Lung (tissue), 12 donors: ENCODE results near the gene DOC2B. TPM values are rescaled to one million over a fixed set of nuclear protein-coding genes. Genes with fewer than 3 reads are reported as not detected.

Experiments
- ATAC-seq: fragments of 200-7000 bp; cut with Tn5 transposase; one replicate; pipeline ENCODE4 v1.9.1; 2020; ENCODE audit warnings: moderate number of reproducible peaks; ENCODE audit not compliant: insufficient read depth, low FRiP score
- DNase-seq, 3 donors: peaks; one replicate each; pipeline ENCODE4 v3.0.0-alpha.2; 2013 to 2017
- H3K27ac ChIP-seq, 2 donors: one replicate each; pipeline ENCODE4 v1.5.1; 2013; ENCODE audit warnings: mild to moderate bottlenecking in 2 of 2, moderate library complexity in 2 of 2, control low read depth in 1 of 2, inconsistent platforms in 1 of 2, low read depth in 1 of 2, low read length in 1 of 2
- H3K27me3 ChIP-seq, 3 donors: one replicate each; pipeline ENCODE4 v1.5.1; 2013; ENCODE audit warnings: low read length in 2 of 3; ENCODE audit not compliant: control insufficient read depth in 3 of 3, insufficient read depth in 3 of 3
- H3K36me3 ChIP-seq, 4 donors: one replicate each; pipeline ENCODE4 v1.5.1; 2013; ENCODE audit warnings: low read length in 4 of 4, mild to moderate bottlenecking in 1 of 4, moderate library complexity in 1 of 4; ENCODE audit not compliant: control insufficient read depth in 4 of 4, insufficient read depth in 4 of 4
- H3K4me1 ChIP-seq, 5 donors: one replicate each; pipeline ENCODE4 v1.5.1; 2013; ENCODE audit warnings: low read length in 5 of 5, mild to moderate bottlenecking in 2 of 5, moderate library complexity in 1 of 5; ENCODE audit not compliant: control insufficient read depth in 5 of 5, insufficient read depth in 5 of 5
- H3K4me3 ChIP-seq: one replicate; pipeline ENCODE4 v1.5.1; 2013; ENCODE audit warnings: mild to moderate bottlenecking, control low read depth, moderate library complexity
- H3K9ac ChIP-seq, 2 donors: one replicate each; pipeline ENCODE4 v1.5.1; 2013; ENCODE audit warnings: low read length in 2 of 2, control low read depth in 1 of 2; ENCODE audit not compliant: insufficient read depth in 1 of 2
- H3K9me3 ChIP-seq, 4 donors: one replicate each; pipeline ENCODE4 v1.5.1; 2013; ENCODE audit warnings: low read length in 3 of 4, mild to moderate bottlenecking in 1 of 4, moderate library complexity in 1 of 4; ENCODE audit not compliant: control insufficient read depth in 4 of 4, insufficient read depth in 3 of 4
- WGBS, 2 donors: extraction: QIAGEN DNeasy Blood & Tissue Kit; methylation state at CpG; one replicate each; pipeline ENCODE4 v1.1.7; 2013; 5-methylcytosine and 5-hydroxymethylcytosine counted together
- polyA plus RNA-seq, 2 donors: library from polyadenylated mRNA; stranded (reverse); fragments of 200-250 nt; gene quantifications; one replicate each; pipeline ENCODE4 v1.2.1, GENCODE V29; 2013
- total RNA-seq, 2 donors: library from RNA; depleted of rRNA in 1 of 2; stranded (reverse); fragments of >200 nt in 1 of 2; gene quantifications; one replicate each; pipeline ENCODE4 v1.2.1, GENCODE V29; 2014 to 2021
- TF ChIP-seq, protein P1 (sequence below): IDR thresholded peaks from 2 replicates; pipeline ENCODE4 v1.5.1; 2012; ENCODE audit warnings: mild to moderate bottlenecking; ENCODE audit errors: control extremely low read depth, extremely low read depth
- donor health status: control.
- donor health status: control.
- donor health status: Bipolar disorder and iron deficiency.
- donor health status: healthy.
- donor health status: DM: yes; HTN: yes; CAD: no.

Gene DOC2B
- total and polyA plus RNA-seq, 4 donors, result 3.0 to 7.5 (median 5.3) TPM

- peaks cover 0 to 5% (median 0%) of the 10 kb centered on the region in 3 donors for H3K27me3 ChIP-seq
- H3K4me3 ChIP-seq, result no peak overlapping the region
- WGBS, 2 donors, result 94% methylated on average over 8 of the region's 8 CpGs
- DNase-seq, result no peak
- TF ChIP-seq, protein P1, sequence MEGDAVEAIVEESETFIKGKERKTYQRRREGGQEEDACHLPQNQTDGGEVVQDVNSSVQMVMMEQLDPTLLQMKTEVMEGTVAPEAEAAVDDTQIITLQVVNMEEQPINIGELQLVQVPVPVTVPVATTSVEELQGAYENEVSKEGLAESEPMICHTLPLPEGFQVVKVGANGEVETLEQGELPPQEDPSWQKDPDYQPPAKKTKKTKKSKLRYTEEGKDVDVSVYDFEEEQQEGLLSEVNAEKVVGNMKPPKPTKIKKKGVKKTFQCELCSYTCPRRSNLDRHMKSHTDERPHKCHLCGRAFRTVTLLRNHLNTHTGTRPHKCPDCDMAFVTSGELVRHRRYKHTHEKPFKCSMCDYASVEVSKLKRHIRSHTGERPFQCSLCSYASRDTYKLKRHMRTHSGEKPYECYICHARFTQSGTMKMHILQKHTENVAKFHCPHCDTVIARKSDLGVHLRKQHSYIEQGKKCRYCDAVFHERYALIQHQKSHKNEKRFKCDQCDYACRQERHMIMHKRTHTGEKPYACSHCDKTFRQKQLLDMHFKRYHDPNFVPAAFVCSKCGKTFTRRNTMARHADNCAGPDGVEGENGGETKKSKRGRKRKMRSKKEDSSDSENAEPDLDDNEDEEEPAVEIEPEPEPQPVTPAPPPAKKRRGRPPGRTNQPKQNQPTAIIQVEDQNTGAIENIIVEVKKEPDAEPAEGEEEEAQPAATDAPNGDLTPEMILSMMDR, result no peak
- H3K9me3 ChIP-seq, result no peaks in the 10 kb centered on the region
- H3K27ac ChIP-seq, result no peak overlapping the region
- no peak overlapping the region for H3K9ac ChIP-seq
- ATAC-seq, result no peak
- H3K36me3 ChIP-seq, result no peaks in the 10 kb centered on the region
- peaks cover 0 to 2% (median 0%) of the 10 kb centered on the region in 5 donors for H3K4me1 ChIP-seq
Measured at GRCh38 chr17:193426-193810, 12.0 kb upstream of the DOC2B start.

GRCh38 chr17:192666-193425 lies 11.4 kb upstream of the DOC2B start:
- Histone ChIP-seq H3K9me3 (no peaks in the 10 kb centered on the region), H3K27me3 (peaks cover 0 to 5% (median 0%) of the 10 kb centered on the region in 3 donors), H3K36me3 (no peaks in the 10 kb centered on the region), H3K9ac (no peak overlapping the region), H3K4me3 (no peak overlapping the region), H3K27ac (no peak overlapping the region), H3K4me1 (peaks cover 0 to 2% (median 0%) of the 10 kb centered on the region in 5 donors)
- WGBS, 2 donors, result 69 to 85% methylated on average over 14 to 21 of the region's 21 CpGs
- no peak for DNase-seq
- ATAC-seq, result no peak
- TF ChIP-seq, protein P1, result no peak

DNA sequence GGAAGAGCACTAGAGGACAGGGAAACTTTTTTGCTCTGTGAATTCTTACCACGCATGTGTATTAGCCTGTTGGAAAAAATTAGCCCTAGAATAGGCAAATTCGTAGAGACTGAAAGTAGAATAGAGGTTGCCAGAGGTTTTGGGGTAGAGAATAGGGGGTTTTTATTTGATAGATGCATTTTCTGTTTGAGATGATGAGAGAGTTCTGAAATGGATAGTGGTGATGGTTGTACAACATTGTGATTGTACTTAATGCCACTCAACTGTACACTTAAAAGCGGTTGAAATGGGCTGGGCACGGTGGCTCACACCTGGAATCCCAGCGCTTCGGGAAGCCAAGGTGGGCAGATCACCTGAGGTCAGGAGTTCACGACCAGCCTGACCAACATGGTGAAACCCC lies 8.0 kb upstream of the DOC2B start:
- no peak for DNase-seq

More for the DNA sequence above, 8.0 kb upstream of the DOC2B start:
- Histone ChIP-seq H3K36me3 (no peaks in the 10 kb centered on the region), H3K4me1 (peaks cover 0 to 2% (median 0%) of the 10 kb centered on the region in 5 donors), H3K4me3 (no peak overlapping the region), H3K27me3 (peaks cover 0 to 15% (median 2%) of the 10 kb centered on the region in 3 donors), H3K27ac (no peak overlapping the region), H3K9ac (no peak overlapping the region), H3K9me3 (no peaks in the 10 kb centered on the region)
- 72 to 85% methylated on average over 7 of the region's 7 CpGs for WGBS, 2 donors
- ATAC-seq, result no peak
- TF ChIP-seq, protein P1, result no peak
